Common myeloid progenitor, CD34-positive (primary cell): ENCODE data around the gene STOM.
"Not testable (repeated sequence)": the region's sequence is repeated elsewhere in the genome, so short reads cannot be mapped to it uniquely, and the experiment has no call there.

ENCODE experiments used
- CTCF ChIA-PET: fragments of 350-600 bp; sonication (Branson Sonifier 250); formaldehyde crosslinking; loops from one replicate; lab custom pipeline; 2021; ENCODE audit warnings: antibody characterized with exemption; lab: Charles Lee
- POLR2A ChIA-PET: fragments of 350-600 bp; sonication (Branson Sonifier 250); formaldehyde crosslinking; loops from one replicate; lab custom pipeline; 2021; ENCODE audit warnings: antibody characterized with exemption; lab: Charles Lee
- DNase-seq, 3 donors: peaks; one replicate each; pipeline versions ENCODE4 v3.0.0 to v3.0.0-alpha.2; 2013
- H3K27ac ChIP-seq, 2 experiments: 1 replicate in 1 of 2; 2 replicates in 1 of 2; pipeline ENCODE4 v1.7.0; 2013; ENCODE audit warnings: inconsistent platforms in 2 of 2, low read length in 2 of 2, mild to moderate bottlenecking in 2 of 2, low read depth in 1 of 2, moderate library complexity in 1 of 2; ENCODE audit not compliant: severe bottlenecking in 2 of 2, insufficient read depth in 1 of 2, poor library complexity in 1 of 2
- H3K27me3 ChIP-seq, 5 experiments: replicated peaks in 2 of 5; 1 replicate in 3 of 5; 2 replicates in 2 of 5; pipeline versions ENCODE4 v1.6.1 to v1.7.0; 2013; ENCODE audit warnings: low read length in 4 of 5, mild to moderate bottlenecking in 2 of 5, moderate library complexity in 2 of 5, inconsistent platforms in 1 of 5; ENCODE audit not compliant: insufficient read depth in 5 of 5, control insufficient read depth in 4 of 5
- H3K36me3 ChIP-seq, 4 experiments: 1 replicate in 2 of 4; 2 replicates in 2 of 4; pipeline versions ENCODE4 v1.6.1 to v1.7.0; 2013; ENCODE audit warnings: low read length in 3 of 4, control low read depth in 1 of 4, mild to moderate bottlenecking in 1 of 4; ENCODE audit not compliant: control insufficient read depth in 4 of 4, insufficient read depth in 4 of 4
- H3K4me1 ChIP-seq, 4 experiments: 1 replicate in 3 of 4; 2 replicates in 1 of 4; pipeline versions ENCODE4 v1.6.1 to v1.7.1; 2013; ENCODE audit warnings: low read length in 3 of 4, mild to moderate bottlenecking in 3 of 4, control low read depth in 1 of 4, inconsistent platforms in 1 of 4, moderate library complexity in 1 of 4; ENCODE audit not compliant: control insufficient read depth in 4 of 4, insufficient read depth in 4 of 4; ENCODE audit errors: control extremely low read depth in 1 of 4
- H3K4me3 ChIP-seq, 7 experiments: 1 replicate in 4 of 7; 2 replicates in 3 of 7; pipeline versions ENCODE4 v1.5.1 to v1.7.0; 2013; ENCODE audit warnings: mild to moderate bottlenecking in 7 of 7, low read length in 6 of 7, moderate library complexity in 6 of 7, inconsistent platforms in 2 of 7, low read depth in 2 of 7, control low read depth in 1 of 7; ENCODE audit not compliant: insufficient read depth in 4 of 7, control insufficient read depth in 1 of 7; ENCODE audit errors: extremely low read depth in 1 of 7
- H3K9me3 ChIP-seq, 5 experiments: 1 replicate in 4 of 5; 2 replicates in 1 of 5; pipeline versions ENCODE4 v1.6.1 to v1.7.1; 2013; ENCODE audit warnings: low read length in 4 of 5, mild to moderate bottlenecking in 2 of 5, inconsistent platforms in 1 of 5, low read depth in 1 of 5, moderate library complexity in 1 of 5; ENCODE audit not compliant: control insufficient read depth in 4 of 5, insufficient read depth in 2 of 5; ENCODE audit errors: control extremely low read depth in 1 of 5
- WGBS: methylation state at CpG from one replicate; pipeline ENCODE4 v1.1.5; 2013; ENCODE audit not compliant: insufficient coverage; 5-methylcytosine and 5-hydroxymethylcytosine counted together

Gene STOM

DNA sequence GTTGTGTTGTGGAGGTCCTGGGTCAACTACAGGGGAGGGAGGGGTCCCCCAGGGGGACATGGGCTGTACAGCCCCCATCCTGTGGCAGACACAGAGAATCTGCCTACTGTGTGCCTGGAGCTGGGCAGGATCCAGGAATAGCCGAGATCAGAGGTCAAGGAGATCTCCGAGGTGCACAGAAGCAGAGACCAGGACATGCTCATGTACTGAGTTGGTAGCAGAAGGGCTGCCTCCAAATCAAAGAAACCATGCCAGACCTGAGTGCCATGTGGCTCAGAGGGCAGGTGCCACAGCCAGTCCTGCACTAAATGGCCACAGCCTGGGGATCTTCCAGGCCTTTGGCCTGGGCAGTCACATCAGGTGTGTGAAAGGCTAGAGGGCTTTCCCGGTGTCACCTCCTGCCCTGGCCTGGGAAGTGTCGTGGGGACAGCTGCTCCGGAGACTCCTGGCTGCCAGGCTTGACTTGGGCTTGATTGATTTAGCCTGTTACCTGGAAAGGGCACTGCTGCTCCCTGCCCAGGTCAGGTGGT, 74.3 kb downstream of the STOM start:
- CTCF ChIA-PET: interaction anchor here (0.7 to 2.9 kb wide), 3 partner anchors 17 to 80 kb away, joined by 4 to 11 read pairs (median 4); no protein-coding TSS in a partner anchor
- peaks cover 4 to 45% (median 32%) of the 10 kb centered on the region in 4 experiments for H3K4me1 ChIP-seq
- H3K27me3 ChIP-seq: no peaks in the 10 kb centered on the region
- H3K27ac ChIP-seq: no peak overlapping the region
- no peaks in the 10 kb centered on the region for H3K9me3 ChIP-seq
- no peak overlapping the region for H3K4me3 ChIP-seq
- DNase-seq: no peak
- WGBS: 80% methylated on average over 5 of the region's 5 CpGs
- POLR2A ChIA-PET: no interaction called here
- H3K36me3 ChIP-seq: no peaks in the 10 kb centered on the region

- no peaks in the 10 kb centered on the region for H3K27me3 ChIP-seq
- CTCF ChIA-PET: interaction anchor here (1.1 to 2.9 kb wide), 2 partner anchors 17 to 79 kb away, joined by 4 to 11 read pairs; no protein-coding TSS in a partner anchor
- no peak for DNase-seq
- POLR2A ChIA-PET: no interaction called here
- no peaks in the 10 kb centered on the region for H3K36me3 ChIP-seq
- H3K4me1 ChIP-seq: peaks cover 4 to 40% (median 26%) of the 10 kb centered on the region in 4 experiments
- H3K27ac ChIP-seq: no peak overlapping the region
- H3K4me3 ChIP-seq: no peak overlapping the region
- no peaks in the 10 kb centered on the region for H3K9me3 ChIP-seq
- 97% methylated on average over 11 of the region's 13 CpGs for WGBS
Measured at GRCh38 chr9:121294866-121295661, 75.0 kb downstream of the STOM start.

GRCh38 chr9:121294151-121294743, 75.8 kb downstream of the STOM start:
- ChIA-PET POLR2A (interaction anchor here (0.7 kb wide), 1 partner anchor 462 kb away, joined by 3 read pairs; no protein-coding TSS in a partner anchor), CTCF (interaction anchor here (1.6 to 2.9 kb wide), 2 partner anchors 13 to 16 kb away, joined by 3 to 11 read pairs; no protein-coding TSS in a partner anchor)
- Histone ChIP-seq H3K27ac (no peak overlapping the region), H3K4me3 (no peak overlapping the region), H3K9me3 (no peaks in the 10 kb centered on the region), H3K36me3 (no peaks in the 10 kb centered on the region), H3K27me3 (no peaks in the 10 kb centered on the region), H3K4me1 (peaks cover 4 to 43% (median 30%) of the 10 kb centered on the region in 4 experiments)
- no peak for DNase-seq
- 93% methylated on average over 4 of the region's 6 CpGs for WGBS

DNA sequence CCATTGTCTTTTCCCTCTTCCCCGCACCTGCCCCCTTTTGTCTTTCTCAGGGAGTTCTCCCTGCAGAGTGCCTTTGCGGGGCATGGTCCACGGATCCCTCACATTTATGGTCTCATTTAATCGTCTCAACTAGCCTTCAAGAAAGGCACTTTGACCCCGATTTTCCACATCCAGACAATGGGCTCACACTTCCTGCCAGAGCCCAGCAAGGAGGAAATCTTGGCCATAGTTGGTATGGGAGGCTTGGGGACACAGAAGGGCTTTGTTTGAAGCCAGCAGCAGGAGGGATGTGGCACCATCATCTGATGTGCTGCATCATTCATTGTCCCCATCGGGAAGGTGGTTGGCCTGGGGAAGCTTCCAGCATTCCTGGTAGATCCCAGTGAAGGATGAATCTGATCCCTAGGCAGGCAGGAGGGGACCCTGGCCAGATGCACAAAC, 77.2 kb downstream of the STOM start:
- ChIA-PET POLR2A (interaction anchor here (0.6 kb wide), 1 partner anchor 62 kb away, joined by 3 read pairs; no protein-coding TSS in a partner anchor), CTCF (interaction anchor here (0.6 to 2.9 kb wide), 5 partner anchors 12 to 107 kb away, joined by 3 to 11 read pairs (median 3); no protein-coding TSS in a partner anchor)
- Histone ChIP-seq H3K4me3 (no peak overlapping the region), H3K27ac (no peak overlapping the region), H3K36me3 (peaks cover 0 to 3% (median 0%) of the 10 kb centered on the region in 4 experiments), H3K27me3 (no peaks in the 10 kb centered on the region), H3K9me3 (no peaks in the 10 kb centered on the region), H3K4me1 (peaks cover 7 to 43% (median 31%) of the 10 kb centered on the region in 4 experiments)
- WGBS: 97% methylated on average over 6 of the region's 6 CpGs
- no peak for DNase-seq

DNA sequence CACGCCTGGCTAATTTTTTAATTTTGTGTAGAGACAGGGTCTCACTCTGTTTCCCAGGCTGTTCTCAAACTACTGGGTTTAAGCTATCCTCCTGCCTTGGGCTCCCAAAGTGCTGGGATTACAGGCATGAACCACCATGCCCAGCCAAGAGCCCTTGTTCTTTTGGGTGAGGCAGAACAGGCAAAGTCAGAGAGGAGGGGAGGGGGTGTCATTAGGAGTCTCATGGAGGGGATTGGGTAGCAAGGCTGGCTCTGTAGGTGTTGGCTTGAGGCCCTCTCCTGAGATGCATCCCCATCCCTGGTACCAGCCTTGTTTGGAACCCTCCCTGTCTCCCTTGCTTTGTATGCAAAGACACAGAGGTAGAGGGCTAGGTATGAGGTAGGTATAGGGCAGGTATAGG, 78.0 kb downstream of the STOM start:
- H3K27ac ChIP-seq: no peak overlapping the region
- peaks cover 0 to 3% (median 0%) of the 10 kb centered on the region in 4 experiments for H3K36me3 ChIP-seq
- POLR2A ChIA-PET: no interaction called here
- no peak overlapping the region for H3K4me3 ChIP-seq
- no peak for DNase-seq
- CTCF ChIA-PET: interaction anchor here (1.0 to 1.2 kb wide), 2 partner anchors 10 to 79 kb away, joined by 3 read pairs; no protein-coding TSS in a partner anchor
- WGBS: 100% methylated on average over 1 of the region's 1 CpG
- H3K4me1 ChIP-seq: peaks cover 10 to 48% (median 37%) of the 10 kb centered on the region in 4 experiments
- H3K27me3 ChIP-seq: no peaks in the 10 kb centered on the region
- H3K9me3 ChIP-seq: no peaks in the 10 kb centered on the region

DNA sequence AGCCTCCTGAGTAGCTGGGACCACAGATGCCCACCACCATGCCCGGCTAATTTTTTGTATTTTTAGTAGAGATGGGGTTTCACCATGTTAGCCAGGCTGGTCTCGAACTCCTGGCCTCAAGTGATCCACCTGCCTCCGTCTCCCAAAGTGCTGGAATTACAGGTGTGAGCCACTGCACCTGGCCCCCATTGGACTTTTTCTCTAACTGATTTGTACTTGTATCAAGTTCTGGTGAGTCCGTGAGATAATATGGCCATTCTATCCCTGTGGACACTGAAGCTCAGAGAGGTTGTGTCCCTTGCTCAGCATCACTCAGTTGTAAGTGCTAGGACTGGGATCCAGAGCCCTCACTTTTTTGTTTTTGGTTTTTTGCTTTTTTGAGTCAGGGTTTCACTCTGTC, 78.5 kb downstream of the STOM start:
- H3K4me1 ChIP-seq: peaks cover 10 to 49% (median 40%) of the 10 kb centered on the region in 4 experiments
- 100% methylated on average over 3 of the region's 4 CpGs for WGBS

More for the DNA sequence above, 78.5 kb downstream of the STOM start:
- POLR2A ChIA-PET, H3K27me3 ChIP-seq, H3K36me3 ChIP-seq, DNase-seq, H3K27ac ChIP-seq, H3K4me3 ChIP-seq, H3K9me3 ChIP-seq: not testable (repeated sequence)
- CTCF ChIA-PET: interaction anchor here (1.0 to 1.2 kb wide), 2 partner anchors 11 to 79 kb away, joined by 3 read pairs; no protein-coding TSS in a partner anchor
